Natural killer cell (primary cell): ENCODE results near the gene GIPR. TPM values are rescaled to one million over a fixed set of nuclear protein-coding genes. Genes with fewer than 3 reads are reported as not detected.
"Not testable (repeated sequence)": the region's sequence is repeated elsewhere in the genome, so short reads cannot be mapped to it uniquely, and the experiment has no call there.

ENCODE experiments used
- ATAC-seq, 3 donors: fragments of 150-1000 bp in 2 of 3; fragments of 200-7000 bp in 1 of 3; cut with Tn5 transposase; 1 replicate in 1 of 3; 2 replicates in 2 of 3; pipeline ENCODE4 v1.10.0; 2021; ENCODE audit warnings: mild to moderate bottlenecking in 2 of 3, moderate library complexity in 2 of 3
- DNase-seq, 2 donors: peaks; one replicate each; pipeline versions ENCODE4 v3.0.0 to v3.0.0-alpha.2; 2013 to 2021; ENCODE audit warnings: mixed read lengths in 1 of 2
- H3K27ac ChIP-seq: one replicate; pipeline ENCODE4 v1.5.1; 2013; ENCODE audit warnings: mild to moderate bottlenecking, low read length
- H3K27me3 ChIP-seq: one replicate; pipeline ENCODE4 v1.6.1; 2013; ENCODE audit warnings: low read length; ENCODE audit not compliant: control insufficient read depth, insufficient read depth
- H3K36me3 ChIP-seq: one replicate; pipeline ENCODE4 v1.6.1; 2013; ENCODE audit warnings: low read length; ENCODE audit not compliant: control insufficient read depth, insufficient read depth
- H3K4me1 ChIP-seq: one replicate; pipeline ENCODE4 v1.6.1; 2013; ENCODE audit warnings: low read length; ENCODE audit not compliant: control insufficient read depth, insufficient read depth
- H3K4me3 ChIP-seq: one replicate; pipeline ENCODE4 v1.5.1; 2013; ENCODE audit warnings: low read length
- H3K9me3 ChIP-seq: one replicate; pipeline ENCODE4 v1.6.1; 2013; ENCODE audit warnings: low read length; ENCODE audit not compliant: control insufficient read depth, insufficient read depth
- H3K27ac Mint-ChIP-seq, 2 donors: one replicate each; pipeline ENCODE4 v1.8.0; 2022; ENCODE audit warnings: mild to moderate bottlenecking in 2 of 2, mixed read lengths in 2 of 2, moderate library complexity in 1 of 2
- H3K27me3 Mint-ChIP-seq, 2 donors: one replicate each; pipeline ENCODE4 v1.8.0; 2022; ENCODE audit warnings: low read depth in 2 of 2, mixed read lengths in 2 of 2
- H3K36me3 Mint-ChIP-seq: one replicate; pipeline ENCODE4 v1.8.0; 2022; ENCODE audit warnings: mixed read lengths
- H3K4me1 Mint-ChIP-seq, 2 donors: one replicate each; pipeline ENCODE4 v1.8.0; 2022; ENCODE audit warnings: mixed read lengths in 2 of 2
- H3K4me3 Mint-ChIP-seq: one replicate; pipeline ENCODE4 v1.8.0; 2022; ENCODE audit warnings: mild to moderate bottlenecking, moderate library complexity, mixed read lengths
- H3K9me3 Mint-ChIP-seq, 2 donors: one replicate each; pipeline ENCODE4 v1.8.0; 2022; ENCODE audit warnings: mixed read lengths in 2 of 2
- WGBS: methylation state at CpG from one replicate; pipeline ENCODE4 v1.1.7; 2013; ENCODE audit warnings: missing lambda C conversion rate; ENCODE audit not compliant: insufficient coverage; 5-methylcytosine and 5-hydroxymethylcytosine counted together
- intact Hi-C: fragments of 100-400 bp; cut with micrococcal nuclease; formaldehyde crosslinking; loops from one replicate; pipeline ENCODE4 v1.14.2; 2022
- total RNA-seq, 4 donors: library from RNA; stranded (reverse); fragments of 120-200 nt in 1 of 4; gene quantifications; one replicate each; pipeline versions ENCODE4 v1.2.3 to v1.2.4, GENCODE V29; 2013 to 2022
- TF ChIP-seq, protein P1 (sequence below): fragments of 200-600 bp; IDR thresholded peaks from one replicate; pipeline ENCODE4 v1.8.0; 2022; ENCODE audit warnings: antibody characterized with exemption

GIPR gene
- total RNA-seq, 3 donors from 2014 or later (not counting 1 experiment from before 2014, with no cell fraction given): 20.7 to 24.5 (median 21.5) TPM

GRCh38 chr19:45717131-45717982 is 49.3 kb downstream of the GIPR start:
- Histone ChIP-seq H3K27ac (peak overlapping the region; percentile 96), H3K9me3 (no peaks in the 10 kb centered on the region), H3K4me3 (peak overlapping the region; percentile 63), H3K4me1 (peaks cover 18% of the 10 kb centered on the region), H3K27me3 (no peaks in the 10 kb centered on the region), H3K36me3 (peaks cover 12% of the 10 kb centered on the region)
- intact Hi-C loops: loop anchor here (1.0 kb wide), 3 partner anchors 13 to 210 kb away; partner anchors contain the start of genes FBXO46, QPCTL and VASP
- Mint-ChIP-seq H3K4me3 (peak overlapping the region; percentile 98), H3K4me1 (peaks cover 25 to 35% of the 10 kb centered on the region in 2 donors), H3K9me3 (no peaks in the 10 kb centered on the region), H3K27me3 (no peaks in the 10 kb centered on the region), H3K36me3 (no peaks in the 10 kb centered on the region), H3K27ac (peak overlapping the region; percentile 90 to 93)
- ATAC-seq (peak; percentile 94 to 99 (median 95)), DNase-seq (peak; percentile 95 to 98)
- TF ChIP-seq, protein P1, sequence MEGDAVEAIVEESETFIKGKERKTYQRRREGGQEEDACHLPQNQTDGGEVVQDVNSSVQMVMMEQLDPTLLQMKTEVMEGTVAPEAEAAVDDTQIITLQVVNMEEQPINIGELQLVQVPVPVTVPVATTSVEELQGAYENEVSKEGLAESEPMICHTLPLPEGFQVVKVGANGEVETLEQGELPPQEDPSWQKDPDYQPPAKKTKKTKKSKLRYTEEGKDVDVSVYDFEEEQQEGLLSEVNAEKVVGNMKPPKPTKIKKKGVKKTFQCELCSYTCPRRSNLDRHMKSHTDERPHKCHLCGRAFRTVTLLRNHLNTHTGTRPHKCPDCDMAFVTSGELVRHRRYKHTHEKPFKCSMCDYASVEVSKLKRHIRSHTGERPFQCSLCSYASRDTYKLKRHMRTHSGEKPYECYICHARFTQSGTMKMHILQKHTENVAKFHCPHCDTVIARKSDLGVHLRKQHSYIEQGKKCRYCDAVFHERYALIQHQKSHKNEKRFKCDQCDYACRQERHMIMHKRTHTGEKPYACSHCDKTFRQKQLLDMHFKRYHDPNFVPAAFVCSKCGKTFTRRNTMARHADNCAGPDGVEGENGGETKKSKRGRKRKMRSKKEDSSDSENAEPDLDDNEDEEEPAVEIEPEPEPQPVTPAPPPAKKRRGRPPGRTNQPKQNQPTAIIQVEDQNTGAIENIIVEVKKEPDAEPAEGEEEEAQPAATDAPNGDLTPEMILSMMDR: no peak
- WGBS: under 1% methylated on average over 51 of the region's 51 CpGs

DNA sequence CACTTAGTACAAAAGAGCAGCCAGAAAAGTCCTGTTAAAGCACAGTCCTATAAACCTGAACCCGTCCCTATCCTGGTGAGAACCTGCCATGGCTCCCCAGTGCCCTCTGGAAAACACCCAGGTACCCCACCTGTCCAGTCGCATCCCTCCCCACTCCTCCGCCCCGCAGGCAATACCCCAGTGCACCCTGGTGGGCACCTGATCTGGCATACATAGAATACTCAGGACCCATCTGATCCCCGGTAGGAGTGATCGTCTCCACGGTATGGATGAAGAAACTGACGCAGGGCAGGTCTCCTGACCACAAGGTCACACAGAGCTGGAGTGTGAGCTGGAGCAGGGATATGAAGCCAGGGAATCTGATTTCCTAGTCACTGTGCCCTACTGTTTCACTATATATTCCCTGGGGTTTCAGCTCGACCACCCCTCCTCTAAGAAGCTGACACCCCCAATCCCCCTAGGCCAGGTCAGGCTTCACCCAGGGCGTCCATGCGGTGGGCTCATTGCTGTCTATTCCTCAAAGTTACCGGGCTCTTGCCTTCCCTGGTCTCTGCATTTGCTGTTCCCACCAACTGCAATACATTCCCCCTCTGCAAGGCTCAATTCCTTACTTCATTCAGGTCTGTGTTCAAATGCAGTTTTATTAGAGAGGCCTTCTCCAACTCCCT is 50.1 kb downstream of the GIPR start:
- Histone ChIP-seq H3K4me3 (peak overlapping the region; percentile 63), H3K4me1 (peaks cover 18% of the 10 kb centered on the region), H3K27me3 (no peaks in the 10 kb centered on the region), H3K9me3 (no peaks in the 10 kb centered on the region), H3K27ac (peak overlapping the region; percentile 96), H3K36me3 (peaks cover 9% of the 10 kb centered on the region)
- H3K9me3 Mint-ChIP-seq: no peaks in the 10 kb centered on the region
- no peaks in the 10 kb centered on the region for H3K36me3 Mint-ChIP-seq
- H3K27ac Mint-ChIP-seq: peak overlapping the region; percentile 90 to 93
- H3K4me3 Mint-ChIP-seq: peak overlapping the region; percentile 98
- intact Hi-C loops: loop anchor here (1.0 kb wide), 3 partner anchors 12 to 211 kb away; partner anchors contain the start of genes FBXO46, QPCTL and VASP
- DNase-seq: peak in 1 of 2 donors; percentile 21
- TF ChIP-seq, protein P1: no peak
- no peak for ATAC-seq
- WGBS: 78% methylated on average over 12 of the region's 12 CpGs
- H3K4me1 Mint-ChIP-seq: peaks cover 25 to 35% of the 10 kb centered on the region in 2 donors
- H3K27me3 Mint-ChIP-seq: no peaks in the 10 kb centered on the region

- H3K4me1 Mint-ChIP-seq: peaks cover 25 to 37% of the 10 kb centered on the region in 2 donors
- intact Hi-C loops, H3K9me3 Mint-ChIP-seq: not testable (repeated sequence)
Observed at GRCh38 chr19:45720065-45720464, 52.0 kb downstream of the GIPR start.

GRCh38 chr19:45728683-45729082 is 60.7 kb downstream of the GIPR start:
- H3K9me3 Mint-ChIP-seq, H3K36me3 Mint-ChIP-seq, intact Hi-C loops, H3K9me3 ChIP-seq, H3K36me3 ChIP-seq, ATAC-seq, H3K27ac ChIP-seq, H3K4me3 ChIP-seq, H3K27me3 Mint-ChIP-seq, H3K27me3 ChIP-seq, DNase-seq, H3K4me3 Mint-ChIP-seq: not testable (repeated sequence)
- H3K4me1 ChIP-seq: peaks cover 20% of the 10 kb centered on the region
- 97% methylated on average over 18 of the region's 18 CpGs for WGBS
- Mint-ChIP-seq H3K4me1 (peaks cover 25 to 40% of the 10 kb centered on the region in 2 donors), H3K27ac (peak overlapping the region in 1 of 2 donors; percentile 74)

More at GRCh38 chr19:45720065-45720464, 52.0 kb downstream of the GIPR start:
- H3K27ac ChIP-seq, H3K27me3 Mint-ChIP-seq, H3K27ac Mint-ChIP-seq, DNase-seq, H3K4me3 ChIP-seq, ATAC-seq, H3K36me3 Mint-ChIP-seq, H3K27me3 ChIP-seq, H3K9me3 ChIP-seq, H3K36me3 ChIP-seq, H3K4me3 Mint-ChIP-seq: not testable (repeated sequence)
- WGBS: 98% methylated on average over 11 of the region's 11 CpGs
- H3K4me1 ChIP-seq: peaks cover 18% of the 10 kb centered on the region
